ENCODE measurements around the gene YES1. TPM values are rescaled to one million over a fixed set of nuclear protein-coding genes. Genes with fewer than 3 reads are reported as not detected.

The YES1 gene
- total RNA-seq, 4 donors from 2014 or later = 49.4 to 128 (median 96.0) TPM

- no peak for DNase-seq
- Histone ChIP-seq H3K4me3 (no peak overlapping the region), H3K27me3 (no peaks in the 10 kb centered on the region), H3K36me3 (peaks cover 0 to 5% (median 0%) of the 10 kb centered on the region in 4 donors), H3K4me1 (no peaks in the 10 kb centered on the region), H3K27ac (no peak overlapping the region), H3K9me3 (no peaks in the 10 kb centered on the region)
- WGBS, 2 donors (ENCODE audit: low coverage in 1 of 2) = 89 to 95% methylated on average over 1 of the region's 1 CpG
- in situ Hi-C loops (cut with MboI; ENCODE audit: low pct_ligation_motif_present in 1 of 4, low pct_unique_long_range_greater_than_20kb in 1 of 4, low sequenced_read_pairs in 3 of 4) = no loop called here
- TF ChIP-seq POLR2AphosphoS5 (IDR thresholded peaks at IDR 0.05) (no peak), EP300 (IDR thresholded peaks at IDR 0.05; ENCODE audit: low read depth) (no peak), CTCF (IDR thresholded peaks at IDR 0.05) (no peak), POLR2A (IDR thresholded peaks at IDR 0.05) (no peak)
- intact Hi-C loops (cut with DNase I; ENCODE audit: low total_unique reads) = no loop called here
These were observed 88.4 kb downstream of the YES1 start for GRCh38 chr18:723541-724080.

GRCh38 chr18:717003-717402, 95.0 kb downstream of the YES1 start:
- H3K36me3 ChIP-seq = no peaks in the 10 kb centered on the region
- no peaks in the 10 kb centered on the region for H3K9me3 ChIP-seq
- H3K27me3 ChIP-seq = no peaks in the 10 kb centered on the region
- 84 to 94% methylated on average over 3 to 4 of the region's 4 CpGs for whole genome bisulfite sequencing, 2 donors (ENCODE audit: low coverage in 1 of 2)
- no peak overlapping the region for H3K4me3 ChIP-seq
- TF ChIP-seq POLR2A (IDR thresholded peaks at IDR 0.05) (no peak), EP300 (IDR thresholded peaks at IDR 0.05; ENCODE audit: low read depth) (no peak), CTCF (IDR thresholded peaks at IDR 0.05) (no peak), POLR2AphosphoS5 (IDR thresholded peaks at IDR 0.05) (no peak)
- intact Hi-C loops (cut with DNase I; ENCODE audit: low total_unique reads) (no loop called here), in situ Hi-C loops (cut with MboI; ENCODE audit: low pct_ligation_motif_present in 1 of 4, low pct_unique_long_range_greater_than_20kb in 1 of 4, low sequenced_read_pairs in 3 of 4) (no loop called here)
- no peak for DNase-seq
- no peaks in the 10 kb centered on the region for H3K4me1 ChIP-seq
- H3K27ac ChIP-seq = no peak overlapping the region

- peaks cover 0 to 8% (median 6%) of the 10 kb centered on the region in 4 donors for H3K4me1 ChIP-seq
- 69 to 80% methylated on average over 1 of the region's 1 CpG for WGBS, 2 donors (ENCODE audit: low coverage in 1 of 2)
- no peaks in the 10 kb centered on the region for H3K36me3 ChIP-seq
- H3K9me3 ChIP-seq = no peaks in the 10 kb centered on the region
- no peak overlapping the region for H3K27ac ChIP-seq
- TF ChIP-seq POLR2A (IDR thresholded peaks at IDR 0.05) (no peak), CTCF (IDR thresholded peaks at IDR 0.05) (no peak), POLR2AphosphoS5 (IDR thresholded peaks at IDR 0.05) (no peak), EP300 (IDR thresholded peaks at IDR 0.05; ENCODE audit: low read depth) (no peak)
- in situ Hi-C loops (cut with MboI; ENCODE audit: low pct_ligation_motif_present in 1 of 4, low pct_unique_long_range_greater_than_20kb in 1 of 4, low sequenced_read_pairs in 3 of 4) (no loop called here), intact Hi-C loops (cut with DNase I; ENCODE audit: low total_unique reads) (loop anchor here (1.0 kb wide), 1 partner anchor 37 kb away; no protein-coding TSS in a partner anchor)
- no peak overlapping the region for H3K4me3 ChIP-seq
- DNase-seq = no peak
- H3K27me3 ChIP-seq = no peaks in the 10 kb centered on the region
These were observed 96.4 kb downstream of the YES1 start for GRCh38 chr18:715626-716025.

GRCh38 chr18:713135-713490, 98.9 kb downstream of the YES1 start:
- peak; percentile 12 for DNase-seq
- intact Hi-C loops (cut with DNase I; ENCODE audit: low total_unique reads) (no loop called here), in situ Hi-C loops (cut with MboI; ENCODE audit: low pct_ligation_motif_present in 1 of 4, low pct_unique_long_range_greater_than_20kb in 1 of 4, low sequenced_read_pairs in 3 of 4) (no loop called here)
- no peaks in the 10 kb centered on the region for H3K36me3 ChIP-seq
- H3K27me3 ChIP-seq = no peaks in the 10 kb centered on the region
- H3K4me3 ChIP-seq = peak overlapping the region; percentile 49 to 73 (median 60)
- H3K9me3 ChIP-seq = no peaks in the 10 kb centered on the region
- no peak for TF ChIP-seq EP300 (IDR thresholded peaks at IDR 0.05; ENCODE audit: low read depth)
- TF ChIP-seq CTCF (IDR thresholded peaks at IDR 0.05) = no peak
- TF ChIP-seq POLR2A (IDR thresholded peaks at IDR 0.05) = no peak
- TF ChIP-seq POLR2AphosphoS5 (IDR thresholded peaks at IDR 0.05) = no peak
- peak overlapping the region; percentile 80 to 91 (median 90) for H3K27ac ChIP-seq
- 72% methylated on average over 19 of the region's 23 CpGs; no CpG with 5 or more reads in 1 of the 2 donors for WGBS, 2 donors (ENCODE audit: low coverage in 1 of 2)
- H3K4me1 ChIP-seq = peaks cover 0 to 19% (median 6%) of the 10 kb centered on the region in 4 donors

Measured in transverse colon (tissue), 4 donors.